Type B pancreatic cell (in vitro differentiated cells): ENCODE measurements around the gene CCL8. TPM values are rescaled to one million over a fixed set of nuclear protein-coding genes. Genes with fewer than 3 reads are reported as not detected.

Source experiments
- DNase-seq: peaks from one replicate; pipeline ENCODE4 v3.0.0; 2021; ENCODE audit warnings: mixed read lengths; ENCODE audit not compliant: unreplicated experiment; ENCODE audit errors: extremely low spot score
- H3K27ac Mint-ChIP-seq: 2 replicates; pipeline ENCODE4 v1.8.0; 2021; ENCODE audit warnings: mild to moderate bottlenecking, mixed read lengths
- H3K27me3 Mint-ChIP-seq: 2 replicates; pipeline ENCODE4 v1.8.0; 2021; ENCODE audit warnings: mixed read lengths
- H3K36me3 Mint-ChIP-seq: 2 replicates; pipeline ENCODE4 v1.8.0; 2021; ENCODE audit warnings: mixed read lengths
- H3K4me1 Mint-ChIP-seq: one replicate; pipeline ENCODE4 v1.8.0; 2021; ENCODE audit warnings: mixed read lengths; ENCODE audit not compliant: unreplicated experiment
- H3K4me3 Mint-ChIP-seq: 2 replicates; pipeline ENCODE4 v1.8.0; 2021; ENCODE audit warnings: mild to moderate bottlenecking, mixed read lengths
- H3K9me3 Mint-ChIP-seq: 2 replicates; pipeline ENCODE4 v1.8.0; 2021; ENCODE audit warnings: mixed read lengths
- CTCF ChIP-seq: fragments of 200-600 bp; sonication (generic); conservative IDR thresholded peaks from 2 replicates; pipeline ENCODE4 v1.5.0; 2021; ENCODE audit warnings: antibody characterized with exemption, mild to moderate bottlenecking
- long read RNA-seq: library from polyadenylated mRNA; unstranded; transcript quantifications from one replicate; pipeline ENCODE4 v2.0.0, GENCODE V29; 2020
- total RNA-seq: library from RNA; stranded (reverse); gene quantifications from 2 replicates; pipeline ENCODE4 v1.2.1, GENCODE V29; 2021; ENCODE audit warnings: low replicate concordance

CCL8 gene
- total RNA-seq, result not detected in 2 replicates
- long read RNA-seq, result 0 reads

GRCh38 chr17:34319039-34319483, at the start of gene CCL8:
Gene CCL8 (plus strand): TSS chr17:34319435. CDS start chr17:34319502, 67 bp downstream.
- Mint-ChIP-seq H3K4me3 (no peak within 1 kb of the TSS), H3K27ac (no peak within 1 kb of the TSS), H3K36me3 (no peaks in the 10 kb centered on the region), H3K9me3 (no peaks in the 10 kb centered on the region), H3K4me1 (no peaks in the 10 kb centered on the region), H3K27me3 (peaks cover 6% of the 10 kb centered on the region)
- DNase-seq, result no peak
- TF ChIP-seq CTCF, result no peak

- Mint-ChIP-seq H3K27me3 (peaks cover 33% of the 10 kb centered on the region), H3K4me3 (no peak within 1 kb of the TSS), H3K9me3 (no peaks in the 10 kb centered on the region), H3K4me1 (no peaks in the 10 kb centered on the region), H3K36me3 (no peaks in the 10 kb centered on the region), H3K27ac (no peak within 1 kb of the TSS)
- no peak for DNase-seq
- TF ChIP-seq CTCF, result no peak
Measured at GRCh38 chr17:34269969-34270368, 49.3 kb upstream of the CCL8 start, which contains the start of gene CCL7. Gene CCL7 (plus strand): TSS chr17:34270221. CDS start chr17:34270291, 70 bp downstream.

- no peak for DNase-seq
- no peaks in the 10 kb centered on the region for H3K4me1 Mint-ChIP-seq
Measured at GRCh38 chr17:34275881-34276280, 43.4 kb upstream of the CCL8 start.

GRCh38 chr17:34276826-34277225, 42.4 kb upstream of the CCL8 start:
- Mint-ChIP-seq H3K27me3 (peaks cover 36% of the 10 kb centered on the region), H3K9me3 (peaks cover 5% of the 10 kb centered on the region), H3K36me3 (no peaks in the 10 kb centered on the region), H3K27ac (no peak overlapping the region), H3K4me3 (no peak overlapping the region), H3K4me1 (no peaks in the 10 kb centered on the region)
- no peak for TF ChIP-seq CTCF
- DNase-seq, result no peak

More at GRCh38 chr17:34275881-34276280, 43.4 kb upstream of the CCL8 start:
- Mint-ChIP-seq H3K27ac (no peak overlapping the region), H3K4me3 (no peak overlapping the region), H3K36me3 (no peaks in the 10 kb centered on the region), H3K9me3 (peaks cover under 1% of the 10 kb centered on the region), H3K27me3 (peaks cover 35% of the 10 kb centered on the region)
- TF ChIP-seq CTCF, result no peak

- Mint-ChIP-seq H3K9me3 (peaks cover 5% of the 10 kb centered on the region), H3K4me1 (no peaks in the 10 kb centered on the region), H3K27ac (no peak overlapping the region), H3K4me3 (no peak overlapping the region), H3K27me3 (peaks cover 60% of the 10 kb centered on the region), H3K36me3 (no peaks in the 10 kb centered on the region)
- no peak for DNase-seq
- no peak for TF ChIP-seq CTCF
Measured at GRCh38 chr17:34283571-34283970, 35.7 kb upstream of the CCL8 start.
